ENCODE data around the gene CAST.

DNA sequence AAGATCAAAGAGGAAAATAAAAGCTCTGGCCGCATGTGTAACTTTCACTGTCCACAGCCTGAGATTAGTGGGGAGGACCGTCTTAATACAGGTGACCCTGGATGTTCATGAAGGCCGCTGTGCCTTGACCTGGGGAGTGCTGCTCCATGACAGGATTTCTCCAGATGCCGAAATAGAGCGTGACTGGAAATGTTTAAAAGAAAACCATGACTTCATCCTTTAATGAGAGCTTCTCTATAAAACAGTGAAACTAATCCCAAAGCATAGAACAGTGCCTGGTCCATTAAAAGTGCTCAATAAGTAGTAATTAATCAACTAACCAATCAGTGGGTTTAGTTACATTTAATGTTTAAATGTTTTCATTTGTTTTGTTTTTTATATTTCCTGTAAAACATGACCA, 82.8 kb downstream of the CAST start:
- no peak for TF ChIP-seq EZH2 (IDR thresholded peaks at IDR 0.05; ENCODE audit: insufficient read depth, low read length)
- TF ChIP-seq, protein P1, sequence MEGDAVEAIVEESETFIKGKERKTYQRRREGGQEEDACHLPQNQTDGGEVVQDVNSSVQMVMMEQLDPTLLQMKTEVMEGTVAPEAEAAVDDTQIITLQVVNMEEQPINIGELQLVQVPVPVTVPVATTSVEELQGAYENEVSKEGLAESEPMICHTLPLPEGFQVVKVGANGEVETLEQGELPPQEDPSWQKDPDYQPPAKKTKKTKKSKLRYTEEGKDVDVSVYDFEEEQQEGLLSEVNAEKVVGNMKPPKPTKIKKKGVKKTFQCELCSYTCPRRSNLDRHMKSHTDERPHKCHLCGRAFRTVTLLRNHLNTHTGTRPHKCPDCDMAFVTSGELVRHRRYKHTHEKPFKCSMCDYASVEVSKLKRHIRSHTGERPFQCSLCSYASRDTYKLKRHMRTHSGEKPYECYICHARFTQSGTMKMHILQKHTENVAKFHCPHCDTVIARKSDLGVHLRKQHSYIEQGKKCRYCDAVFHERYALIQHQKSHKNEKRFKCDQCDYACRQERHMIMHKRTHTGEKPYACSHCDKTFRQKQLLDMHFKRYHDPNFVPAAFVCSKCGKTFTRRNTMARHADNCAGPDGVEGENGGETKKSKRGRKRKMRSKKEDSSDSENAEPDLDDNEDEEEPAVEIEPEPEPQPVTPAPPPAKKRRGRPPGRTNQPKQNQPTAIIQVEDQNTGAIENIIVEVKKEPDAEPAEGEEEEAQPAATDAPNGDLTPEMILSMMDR (IDR thresholded peaks at IDR 0.05; ENCODE audit: insufficient read depth, low read depth, low read length) = no peak

All from astrocyte (in vitro differentiated cells and primary cell).